GM21576 (cell line): ENCODE measurements around the gene CCDC78.
"Not testable (repeated sequence)": the region's sequence is repeated elsewhere in the genome, so short reads cannot be mapped to it uniquely, and the experiment has no call there.

Source experiments
- ATAC-seq: cut with Tn5 transposase; IDR thresholded peaks from one replicate; pipeline ENCODE4 v1.9.1; 2021; ENCODE audit warnings: mild to moderate bottlenecking, moderate library complexity; ENCODE audit not compliant: unreplicated experiment

The CCDC78 gene

GRCh38 chr16:695355-696089, 30.7 kb downstream of the CCDC78 start:
- no peak for ATAC-seq

GRCh38 chr16:694863-695354, 31.3 kb downstream of the CCDC78 start:
- no peak for ATAC-seq

- ATAC-seq, result no peak
Measured at GRCh38 chr16:694187-694862, 31.9 kb downstream of the CCDC78 start.

- ATAC-seq, result no peak
Measured at GRCh38 chr16:693766-694165, 32.5 kb downstream of the CCDC78 start.

- no peak for ATAC-seq
Measured at GRCh38 chr16:693364-693763, 32.9 kb downstream of the CCDC78 start.

GRCh38 chr16:692356-693108, 33.7 kb downstream of the CCDC78 start:
- no peak for ATAC-seq

GRCh38 chr16:691242-691641, 35.0 kb downstream of the CCDC78 start:
- ATAC-seq, result not testable (repeated sequence)

GRCh38 chr16:689175-689897, 36.9 kb downstream of the CCDC78 start:
- ATAC-seq, result no peak

GRCh38 chr16:687499-687898, 38.7 kb downstream of the CCDC78 start:
- no peak for ATAC-seq

- no peak for ATAC-seq
Measured at GRCh38 chr16:686459-687260, 39.6 kb downstream of the CCDC78 start.

GRCh38 chr16:685967-686366, 40.3 kb downstream of the CCDC78 start:
- ATAC-seq, result no peak

GRCh38 chr16:684961-685696, 41.1 kb downstream of the CCDC78 start:
- ATAC-seq, result no peak

- ATAC-seq, result peak; percentile 57
Measured at GRCh38 chr16:684071-684794, 42.0 kb downstream of the CCDC78 start, which contains the start of gene JMJD8. TSS of gene JMJD8 (minus strand) at chr16:684334. CDS start at chr16:684319, 15 bp downstream.

GRCh38 chr16:683396-684070, 42.7 kb downstream of the CCDC78 start:
- no peak for ATAC-seq

GRCh38 chr16:682493-683395, 43.5 kb downstream of the CCDC78 start:
- ATAC-seq, result no peak

- ATAC-seq, result no peak
Measured at GRCh38 chr16:681746-682427, 44.4 kb downstream of the CCDC78 start.
